Stimulated activated CD8-positive, alpha-beta memory T cell treated with anti-CD3 and anti-CD28 coated beads, Interleukin-15, amount 100 ng/mL, for 1 hour (primary cell): ENCODE data around the gene LRRC45.
"Not testable (repeated sequence)": the region's sequence is repeated elsewhere in the genome, so short reads cannot be mapped to it uniquely, and the experiment has no call there.

ENCODE experiments used
- DNase-seq: peaks from one replicate; pipeline ENCODE4 v3.0.0-alpha.2; 2020; ENCODE audit warnings: low read depth

The LRRC45 gene

DNA sequence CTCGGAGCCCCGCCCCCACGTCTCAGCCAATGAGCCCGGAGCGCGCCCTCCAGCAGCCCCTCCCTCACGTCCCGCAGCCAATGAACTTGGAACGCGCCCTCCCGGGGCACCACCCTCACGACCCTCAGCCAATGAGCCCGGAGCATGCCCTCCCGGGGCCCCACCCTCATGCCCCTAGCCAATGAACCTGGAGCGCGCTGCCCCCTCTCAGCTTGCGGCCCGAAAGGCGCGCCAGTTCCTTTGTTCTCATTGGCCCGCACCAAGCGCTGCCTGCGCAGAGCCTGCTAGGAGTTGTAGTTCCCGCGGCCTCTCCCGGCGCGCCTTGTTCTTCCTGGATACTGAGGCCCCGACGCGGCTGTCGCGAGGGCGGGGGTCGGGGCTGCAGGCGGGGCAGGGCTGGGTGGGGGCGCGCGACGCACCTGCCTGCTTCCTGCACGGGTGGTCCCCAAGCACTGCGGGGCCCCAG lies at the start of gene LRRC45:
TSS of gene LRRC45 (plus strand) at position 325 of the 466 bp plus-strand sequence. CDS start 339 bp downstream, outside the sequence.
- DNase-seq = peak; percentile 99

DNA sequence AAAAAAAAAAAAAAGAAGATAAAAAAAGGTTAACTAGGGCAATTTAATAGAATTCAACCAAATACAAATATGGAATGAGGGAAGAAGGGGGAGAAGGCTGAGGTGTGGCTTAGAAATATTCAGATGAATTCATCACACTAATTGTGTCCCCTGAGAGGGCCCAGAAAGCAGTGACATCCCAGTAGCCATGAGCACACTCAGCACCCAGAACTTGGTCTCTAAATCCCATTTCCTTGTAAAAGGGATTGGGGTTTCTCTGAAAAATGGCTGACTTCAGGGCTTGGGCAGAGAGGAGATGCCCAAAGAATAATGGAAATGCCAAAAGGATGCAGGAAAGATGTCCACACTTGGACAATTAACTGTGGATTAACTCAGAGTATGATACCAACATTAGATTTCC lies 49.7 kb upstream of the LRRC45 start:
- no peak for DNase-seq

DNA sequence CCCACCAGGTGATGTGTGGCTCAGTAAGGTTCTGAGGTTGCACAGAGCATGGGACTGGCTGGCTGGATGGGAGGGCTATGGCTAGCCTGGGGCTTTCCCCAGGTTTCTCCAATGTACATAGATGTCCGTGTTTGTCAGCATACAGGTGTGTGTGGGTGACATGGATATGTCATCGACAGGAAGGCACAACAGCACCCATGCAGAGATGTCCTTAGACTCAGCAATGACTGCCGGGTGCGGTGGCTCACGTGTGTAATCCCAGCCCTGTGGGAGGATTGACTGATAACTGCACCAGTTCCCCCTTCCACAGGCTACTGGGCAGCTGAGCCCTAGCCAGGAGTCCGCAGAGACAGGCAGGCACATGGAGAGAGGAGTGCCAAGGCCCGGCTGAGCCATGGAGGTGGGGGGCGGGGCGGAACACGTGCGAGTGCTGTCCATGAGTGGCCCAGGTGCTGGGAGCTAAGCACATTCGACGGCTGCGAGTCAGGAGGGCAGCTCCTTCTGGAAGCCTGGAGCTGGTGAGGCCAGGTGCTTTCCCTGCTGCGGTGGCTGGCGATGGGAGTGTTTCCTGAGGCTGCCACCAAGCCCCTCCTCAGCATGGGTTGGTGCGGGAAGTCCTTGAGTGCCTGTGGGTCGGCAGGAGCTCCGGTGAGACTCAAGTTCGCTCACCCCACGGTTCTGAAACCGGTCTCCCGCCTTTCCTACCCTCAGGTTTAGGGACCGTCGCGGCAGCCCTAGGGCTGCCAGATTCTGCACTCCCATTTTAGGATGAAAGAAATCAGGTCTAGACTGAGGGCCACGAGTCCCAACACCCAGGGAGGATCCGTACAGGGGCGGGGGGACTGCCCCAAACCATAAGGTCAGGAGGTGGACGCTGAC lies 46.5 kb upstream of the LRRC45 start:
- DNase-seq = no peak

DNA sequence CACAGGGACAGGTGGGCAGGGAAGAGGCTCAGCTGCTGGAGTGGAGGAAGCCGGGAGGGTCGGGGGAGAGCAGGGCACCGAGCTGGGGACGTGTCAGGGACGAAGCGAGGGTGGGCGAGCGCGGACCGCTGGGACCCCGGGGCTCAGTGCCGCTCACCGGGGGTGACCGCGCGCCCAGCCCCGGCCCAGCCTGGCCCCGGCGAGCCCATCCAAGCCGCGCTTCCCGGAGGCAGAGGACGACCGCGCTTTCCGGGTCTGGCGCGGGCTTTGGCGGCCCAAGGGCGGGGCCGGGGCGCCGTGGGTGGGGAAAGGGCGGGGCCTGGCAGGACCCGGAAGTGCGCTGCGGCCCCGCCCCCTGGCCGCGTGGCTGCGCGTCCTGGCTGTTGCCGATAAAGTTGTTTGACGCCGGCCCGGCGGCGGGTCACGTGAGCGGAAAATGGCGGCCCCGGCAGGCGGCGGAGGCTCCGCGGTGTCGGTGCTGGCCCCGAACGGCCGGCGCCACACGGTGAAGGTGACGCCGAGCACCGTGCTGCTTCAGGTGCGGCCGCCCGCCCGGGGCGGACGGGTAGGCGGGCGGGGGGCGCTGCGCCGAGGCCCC lies 45.8 kb upstream of the LRRC45 start, which contains the start of gene ASPSCR1:
TSS of gene ASPSCR1 (plus strand) at position 419 of the 598 bp plus-strand sequence. CDS start at position 437, 18 bp downstream.
- DNase-seq = peak; percentile 77

DNA sequence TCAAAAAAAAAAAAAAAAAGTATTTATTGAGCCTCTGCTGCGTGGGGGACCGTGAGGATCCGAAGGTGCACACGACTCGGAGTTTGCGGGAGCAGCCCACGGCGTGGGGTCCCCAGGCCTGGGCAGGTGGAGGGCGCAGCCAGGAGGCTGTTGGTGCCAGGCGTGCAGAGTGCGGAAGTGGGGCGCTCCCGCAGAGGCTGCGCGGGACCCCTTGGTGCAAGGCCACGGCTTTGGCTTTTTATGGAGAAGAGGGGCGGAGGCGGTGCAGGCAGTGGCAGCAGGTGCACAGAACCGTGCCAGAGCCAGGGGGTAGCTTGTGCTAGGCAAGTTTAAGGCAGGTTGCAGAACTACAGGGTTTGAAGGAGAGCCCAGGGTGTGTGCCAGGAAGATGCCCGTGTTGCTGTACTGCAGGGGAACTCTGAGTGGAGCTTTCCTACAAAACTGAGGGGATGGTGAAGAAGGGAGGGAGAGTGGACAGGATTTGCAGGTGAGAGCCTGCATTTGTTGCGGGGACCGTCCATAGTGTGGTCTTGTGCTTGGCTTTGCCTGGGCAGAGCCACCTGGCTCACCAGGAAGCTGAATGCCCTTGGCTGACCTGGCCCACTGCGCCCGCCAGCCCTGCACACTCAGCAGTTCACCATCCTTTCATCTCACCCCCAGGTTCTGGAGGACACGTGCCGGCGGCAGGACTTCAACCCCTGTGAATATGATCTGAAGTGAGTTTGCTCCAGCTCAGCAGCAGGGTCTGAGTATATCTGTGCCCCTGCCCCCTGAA lies 44.4 kb upstream of the LRRC45 start:
- no peak for DNase-seq

DNA sequence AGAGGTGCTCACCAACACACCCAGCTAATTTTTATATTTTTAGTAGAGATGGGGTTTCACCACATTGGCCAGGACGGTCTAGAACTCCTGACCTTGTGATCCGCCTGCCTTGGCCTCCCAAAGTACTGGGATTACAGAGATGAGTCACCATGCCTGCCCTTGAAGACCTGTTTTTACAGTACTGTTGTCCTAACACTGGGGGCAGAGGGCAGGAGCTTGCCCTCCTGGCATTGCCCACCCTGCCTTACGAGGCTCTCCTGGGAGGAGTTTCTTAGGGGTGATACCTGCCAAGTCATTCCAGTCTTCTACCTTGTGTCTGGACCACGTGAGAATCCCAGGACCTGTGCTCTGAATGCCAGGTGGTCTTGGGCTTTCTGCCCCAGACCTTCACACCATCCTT lies 43.0 kb upstream of the LRRC45 start:
- DNase-seq = no peak

DNA sequence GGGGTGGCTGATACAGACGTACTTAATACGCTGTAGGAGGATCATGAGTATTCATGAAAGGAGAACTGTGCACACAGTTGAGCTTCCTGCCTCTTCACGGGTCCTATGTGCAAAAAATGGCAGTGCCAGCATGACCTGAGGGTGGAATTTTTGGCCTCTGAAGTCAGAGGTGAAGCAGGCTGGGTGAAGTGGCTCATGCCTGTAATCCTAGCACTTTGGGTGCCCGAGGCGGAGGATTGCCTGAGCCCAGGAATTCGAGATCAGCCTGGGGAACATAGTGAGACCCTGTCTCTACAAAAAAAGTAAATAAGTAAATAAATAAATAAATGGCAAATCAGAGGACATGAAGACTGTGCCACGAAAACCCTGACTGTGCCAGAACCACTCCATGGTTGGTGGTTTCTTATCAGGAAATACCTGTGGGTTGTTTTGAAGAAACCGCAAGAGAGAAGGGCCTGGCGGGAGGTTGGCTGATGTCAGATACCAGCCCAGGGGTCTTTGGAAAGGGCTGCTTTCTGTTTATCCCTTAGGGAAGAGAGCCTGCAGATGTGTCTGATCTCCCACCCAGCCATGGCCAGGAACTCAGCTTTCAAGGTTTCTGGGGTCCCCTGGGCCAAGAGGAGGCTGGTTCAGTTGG lies 42.3 kb upstream of the LRRC45 start:
- no peak for DNase-seq

DNA sequence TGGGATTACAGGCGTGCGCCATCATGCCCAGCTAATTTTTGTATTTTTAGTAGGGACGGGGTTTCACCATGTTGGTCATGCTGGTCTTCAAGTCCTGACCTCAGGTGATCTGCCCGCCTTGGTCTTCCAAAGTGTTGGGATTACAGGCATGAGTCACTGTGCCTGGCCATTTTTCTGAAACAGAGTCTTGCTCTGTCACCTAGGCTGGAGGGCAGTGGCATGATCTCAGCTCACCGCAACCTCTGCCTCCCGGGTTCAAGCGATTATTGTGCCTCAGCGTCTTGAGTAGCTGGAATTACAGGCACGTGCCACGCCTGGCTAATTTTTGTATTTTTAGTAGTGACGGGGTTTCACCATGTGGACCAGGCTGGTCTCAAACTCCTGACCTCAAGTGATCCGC lies 41.6 kb upstream of the LRRC45 start:
- not testable (repeated sequence) for DNase-seq

DNA sequence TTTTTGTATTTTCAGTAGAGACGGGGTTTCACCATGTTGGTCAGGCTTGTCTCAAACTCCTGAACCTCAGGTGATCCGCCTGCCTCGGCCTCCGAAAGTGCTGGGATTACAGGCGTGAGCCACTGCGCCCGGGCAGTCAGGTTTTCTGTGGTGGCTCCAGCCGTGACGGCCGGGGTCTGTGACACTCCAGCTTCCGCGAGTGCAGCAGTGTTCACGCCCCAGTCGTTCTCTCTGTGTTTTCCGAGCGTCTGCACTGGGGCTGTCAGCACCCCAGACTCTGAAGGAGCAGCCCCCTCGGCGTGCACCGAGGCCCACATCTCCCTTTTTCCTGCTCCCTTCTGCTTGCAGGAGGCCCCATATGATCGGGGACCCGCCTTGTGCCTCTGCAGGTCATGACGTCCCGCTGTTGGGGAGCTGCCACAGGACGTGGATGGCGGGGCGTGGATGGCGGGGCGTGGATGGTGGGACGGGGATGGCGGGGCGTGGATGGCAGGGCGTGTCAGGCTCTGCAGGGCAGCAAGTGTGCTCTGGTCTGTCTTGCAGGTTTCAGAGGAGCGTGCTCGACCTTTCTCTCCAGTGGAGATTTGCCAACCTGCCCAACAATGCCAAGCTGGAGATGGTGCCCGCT lies 40.0 kb upstream of the LRRC45 start:
- DNase-seq = no peak

DNA sequence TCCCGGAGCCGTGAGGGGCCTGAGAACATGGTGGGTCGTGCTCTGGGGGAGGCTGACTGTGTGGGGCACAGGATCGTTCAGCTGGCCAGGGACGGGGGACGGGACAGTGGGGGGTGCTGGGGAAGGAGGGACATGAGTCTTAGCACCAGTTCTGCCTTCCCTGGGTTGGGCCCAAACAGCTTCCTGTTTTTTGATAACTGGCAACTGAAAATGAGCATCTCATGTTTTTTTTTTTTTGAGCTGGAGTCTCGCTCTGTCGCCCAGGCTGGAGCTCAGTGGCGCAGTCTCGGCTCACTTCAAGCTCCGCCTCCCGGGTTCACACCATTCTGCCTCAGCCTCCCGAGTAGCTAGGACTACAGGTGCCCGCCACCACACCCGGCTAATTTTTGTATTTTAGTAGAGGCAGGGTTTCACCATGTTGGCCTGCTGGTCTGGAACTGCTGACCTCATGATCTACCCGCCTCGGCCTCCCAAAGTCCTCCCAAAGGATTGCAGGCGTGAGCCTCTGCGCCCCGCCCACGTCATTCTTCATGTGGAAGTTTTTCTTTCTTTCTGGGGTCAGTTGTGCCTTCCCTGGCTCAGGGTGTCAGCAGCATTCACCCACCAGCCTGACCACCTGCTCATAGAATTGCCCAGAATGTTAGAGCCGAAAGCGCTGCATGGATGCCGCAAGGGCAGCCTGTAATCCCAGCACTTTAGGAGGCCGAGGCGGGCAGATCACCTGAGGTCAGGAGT lies 39.3 kb upstream of the LRRC45 start:
- no peak for DNase-seq

DNA sequence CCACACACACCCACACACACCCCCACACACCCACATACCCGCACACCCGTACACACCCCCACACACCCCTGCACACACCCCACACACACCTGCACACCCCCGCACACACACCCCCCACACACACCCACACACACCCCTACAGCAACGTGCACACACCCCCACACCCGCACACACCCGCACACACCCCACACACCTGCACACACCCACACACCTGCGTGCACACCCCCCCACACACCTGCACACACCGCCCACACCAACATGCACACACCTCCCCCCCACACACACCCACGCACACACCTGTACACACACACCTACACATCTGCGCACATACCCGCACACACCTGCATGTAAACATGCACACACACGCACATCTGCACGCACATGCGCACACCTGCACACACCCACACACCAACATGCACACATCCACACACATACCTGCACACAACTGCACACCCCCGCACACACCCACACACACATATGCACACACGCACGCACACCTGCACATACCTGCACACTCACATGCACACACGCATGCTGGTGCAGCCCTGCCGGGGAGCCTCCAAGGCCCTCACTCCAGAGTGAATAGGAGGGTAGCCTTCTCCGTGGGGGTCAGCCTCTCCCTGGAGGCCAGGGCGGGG lies 38.2 kb upstream of the LRRC45 start:
- no peak for DNase-seq

DNA sequence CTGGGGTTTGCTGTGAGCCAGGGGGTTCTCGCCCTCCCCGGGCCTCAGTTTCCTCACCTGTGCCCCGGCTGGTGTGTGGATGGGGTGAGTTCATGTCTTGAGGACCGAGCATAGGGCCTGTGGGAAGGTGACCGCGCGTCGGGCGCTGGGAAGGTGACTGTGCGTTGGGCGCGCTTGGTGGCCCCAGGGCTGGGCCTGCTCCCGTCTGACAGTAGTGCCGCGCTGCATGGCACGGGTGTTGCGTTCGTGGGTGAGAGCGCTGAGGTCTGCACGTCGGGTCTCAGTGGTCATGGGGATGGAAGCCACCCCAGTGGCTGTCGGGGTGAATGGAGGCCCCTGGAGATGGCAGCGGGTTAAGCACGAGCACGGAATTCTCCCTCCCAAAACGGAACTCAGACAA lies 36.5 kb upstream of the LRRC45 start:
- no peak for DNase-seq

DNA sequence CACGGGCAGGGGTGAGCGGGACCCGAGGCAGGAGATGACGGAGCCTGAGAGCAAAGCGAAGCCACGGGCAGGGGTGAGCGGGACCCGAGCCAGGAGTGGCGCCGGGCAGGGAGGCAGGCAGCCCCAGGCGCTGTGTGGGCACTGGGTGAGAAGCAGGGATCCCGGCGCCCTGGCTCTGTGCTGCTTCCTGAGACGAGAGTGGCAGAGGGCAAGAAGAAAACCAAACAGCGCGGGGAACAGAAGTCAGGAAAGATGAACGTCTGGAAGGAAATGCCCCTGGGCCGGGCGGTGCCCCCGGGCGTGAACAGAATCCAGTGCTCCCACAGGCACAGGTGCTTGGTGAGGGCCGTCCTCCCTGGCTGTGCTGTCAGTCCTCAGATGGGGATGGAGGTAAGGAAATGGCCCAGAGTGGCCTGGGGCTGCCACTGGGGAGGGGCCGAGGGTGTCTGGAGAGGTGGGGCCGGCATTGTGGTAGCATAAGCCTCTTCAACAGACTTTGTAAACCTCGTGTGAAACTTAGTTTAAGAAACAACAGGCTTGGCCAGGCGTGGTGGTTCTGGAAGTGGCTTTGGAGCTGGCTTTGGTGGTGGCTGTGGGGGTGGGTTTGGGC lies 35.8 kb upstream of the LRRC45 start:
- no peak for DNase-seq

DNA sequence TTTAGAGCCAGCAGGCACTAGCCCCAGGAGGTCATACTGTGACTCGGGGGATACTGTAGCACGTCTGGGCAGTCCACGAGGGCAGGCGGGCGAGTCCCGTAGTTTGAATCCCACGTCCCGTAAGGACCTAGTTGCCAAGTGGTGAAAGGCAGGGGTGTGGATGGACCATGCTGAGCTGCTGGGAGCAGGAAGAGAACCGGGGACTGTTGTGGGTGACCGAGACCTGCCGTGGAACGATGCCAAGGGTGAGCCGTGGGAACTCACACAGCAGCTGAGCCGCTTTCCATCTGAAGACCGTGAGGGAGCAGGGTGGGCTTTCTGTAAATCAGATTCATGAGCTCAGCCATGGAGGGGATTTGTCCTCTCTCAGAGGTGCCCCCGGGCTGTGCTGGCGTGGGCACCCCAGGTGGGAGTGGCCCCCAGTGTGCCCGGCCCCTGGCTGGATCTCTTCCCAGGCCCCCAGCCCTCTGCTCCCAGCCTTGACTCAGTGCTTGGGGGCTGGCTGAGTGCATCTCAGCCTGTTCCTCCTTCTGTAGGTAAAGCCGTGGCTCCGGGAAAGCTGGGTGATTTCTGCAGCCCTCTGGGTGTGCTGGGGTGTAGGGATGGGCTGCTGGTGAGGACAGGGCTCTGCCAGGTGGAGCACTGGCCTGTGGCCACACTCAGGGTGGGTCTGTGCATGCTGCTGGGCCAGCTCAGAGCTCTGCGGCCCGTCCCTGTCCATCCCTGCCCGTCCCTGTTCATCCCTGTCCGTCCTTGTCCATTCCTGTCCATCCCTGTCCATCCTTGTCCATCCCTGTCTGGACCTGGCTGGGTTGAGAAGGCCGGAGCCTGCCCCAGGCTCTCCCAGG lies 32.0 kb upstream of the LRRC45 start:
- no peak for DNase-seq

DNA sequence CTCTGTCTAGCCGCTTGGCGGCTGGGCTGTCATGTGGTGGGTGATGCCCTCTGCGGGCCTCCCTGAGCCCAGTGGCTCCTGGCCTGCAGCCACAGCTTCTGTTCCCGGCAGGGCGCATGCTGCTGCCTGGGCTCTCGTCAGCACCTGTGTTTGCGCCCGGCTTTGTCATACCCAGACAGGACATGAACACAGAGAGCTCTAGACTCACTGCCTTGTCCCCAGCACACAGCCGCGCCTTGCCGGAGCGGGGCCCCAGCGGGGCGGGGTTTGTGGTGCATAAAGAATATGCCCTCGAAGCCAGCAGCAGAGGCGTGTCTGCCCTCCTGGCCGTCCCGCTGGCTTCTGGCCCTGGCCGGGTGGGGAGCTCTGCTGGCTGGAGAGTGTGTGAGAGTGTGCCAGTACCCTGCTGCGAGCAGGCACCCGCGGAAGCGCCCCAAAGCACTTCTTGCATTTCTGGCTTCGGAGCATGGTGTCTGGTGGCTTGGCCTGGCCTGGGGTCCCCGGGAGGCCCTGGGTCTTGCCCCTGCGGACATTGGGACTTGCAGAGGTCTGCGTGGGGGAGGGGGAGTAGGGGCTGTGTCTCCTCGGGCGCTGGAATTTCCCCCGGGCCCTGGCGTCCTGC lies 31.3 kb upstream of the LRRC45 start:
- no peak for DNase-seq

DNA sequence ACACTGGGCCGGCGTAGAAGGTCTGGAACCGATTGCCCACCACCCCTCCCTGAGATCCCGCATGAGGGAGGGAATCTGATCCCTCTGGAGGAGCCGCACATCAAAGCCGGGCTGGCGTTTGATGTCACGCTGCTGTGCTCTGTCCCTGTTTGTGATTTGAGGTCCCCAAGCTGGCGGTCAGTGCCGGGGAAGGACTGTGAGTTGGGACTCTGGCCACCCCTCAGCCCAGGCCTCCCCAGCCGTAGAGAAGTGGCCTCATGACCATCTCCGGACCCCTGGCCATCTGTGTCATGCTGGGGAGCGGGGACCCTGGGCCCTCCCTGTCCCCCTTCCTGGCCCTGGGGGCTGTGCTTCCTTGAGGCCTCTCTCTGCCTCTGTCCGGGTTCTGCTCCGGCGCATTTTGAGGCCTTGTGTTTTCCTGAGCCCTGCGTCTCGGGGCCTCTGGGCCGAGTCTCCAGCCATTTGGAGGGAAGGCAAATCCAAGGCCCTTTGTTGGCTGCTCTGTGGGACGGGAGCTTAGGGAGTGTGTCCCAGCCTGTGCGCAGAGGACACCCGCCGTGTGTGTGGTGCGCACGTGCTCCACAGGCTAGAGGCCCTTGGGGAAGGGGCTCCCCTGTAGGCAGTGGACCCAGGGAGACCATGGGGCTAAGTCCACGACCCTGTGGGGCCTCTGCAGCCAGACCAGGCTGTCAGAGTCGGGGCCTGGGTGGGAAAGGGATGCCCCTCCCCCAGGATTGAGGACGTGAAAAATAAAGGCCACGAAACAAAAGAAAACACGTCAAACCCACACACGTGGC lies 30.6 kb upstream of the LRRC45 start:
- no peak for DNase-seq

DNA sequence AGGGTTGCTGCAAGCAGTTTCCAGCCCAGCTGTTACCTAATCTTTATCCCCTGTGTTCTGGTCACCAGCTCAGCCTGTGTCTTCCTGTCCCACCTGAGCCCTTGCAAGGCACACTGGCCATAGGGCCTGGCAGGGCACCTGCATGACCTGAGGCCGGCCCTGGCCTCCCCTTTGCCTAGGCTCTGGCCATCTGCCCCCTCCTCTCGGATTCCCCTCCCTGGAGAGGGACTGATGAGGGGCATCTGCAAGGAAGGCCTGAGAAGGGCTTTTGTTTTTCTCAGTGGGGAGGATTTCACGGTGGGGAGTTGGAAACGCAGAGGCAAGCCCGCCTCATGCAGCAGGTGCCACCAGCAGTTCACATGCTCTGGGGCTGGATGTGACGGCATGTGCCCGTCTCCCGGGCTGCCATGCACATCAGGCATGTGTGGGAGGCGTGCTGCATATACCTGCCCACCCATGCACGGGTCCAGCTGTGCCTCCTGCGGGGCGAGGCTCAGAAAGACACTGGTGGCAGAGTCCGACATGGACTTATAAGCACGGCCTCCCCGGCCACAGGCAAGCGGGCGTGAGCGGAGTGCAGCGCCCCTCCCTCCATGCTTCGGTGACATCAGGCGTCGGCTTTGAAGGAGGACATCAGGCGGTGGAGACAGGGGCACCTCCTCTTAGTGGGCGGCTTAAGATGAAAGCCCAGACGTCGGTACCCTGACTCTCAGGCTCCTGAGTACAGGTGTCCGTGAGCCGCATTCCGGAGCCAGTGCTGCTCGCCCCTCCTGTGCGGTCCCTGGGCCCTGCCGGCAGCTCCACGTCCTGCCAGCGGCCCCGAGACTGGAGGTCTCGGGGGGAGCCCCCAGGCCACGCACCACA lies 29.1 kb upstream of the LRRC45 start:
- no peak for DNase-seq
